ENCODE data around the gene LHX2. TPM values are rescaled to one million over a fixed set of nuclear protein-coding genes. Genes with fewer than 3 reads are reported as not detected.

Gene LHX2
- total RNA-seq, 2 experiments from 2014 or later = not detected

GRCh38 chr9:124005029-124005771, 6.4 kb upstream of the LHX2 start:
- H3K4me2 ChIP-seq (ENCODE audit: low read length) = no peak overlapping the region
- intact Hi-C loops (cut with micrococcal nuclease; ENCODE audit: unreplicated experiment) = no loop called here
- no peak overlapping the region for H2AFZ ChIP-seq (ENCODE audit: low read length)
- no peaks in the 10 kb centered on the region for H4K20me1 ChIP-seq (ENCODE audit: insufficient read depth, low read length)
- H3K79me2 ChIP-seq (ENCODE audit: insufficient read depth, low read depth, low read length) = no peaks in the 10 kb centered on the region
- no peaks in the 10 kb centered on the region for H3K4me1 ChIP-seq (ENCODE audit: insufficient read depth, low read length, poor library complexity, severe bottlenecking)
- H3K36me3 ChIP-seq (ENCODE audit: insufficient read depth, low read length) = no peaks in the 10 kb centered on the region
- ChIA-PET POLR2A (interaction anchor here (0.7 kb wide), 1 partner anchor 61 kb away, joined by 7 read pairs; no protein-coding TSS in a partner anchor), CTCF (ENCODE audit: unreplicated experiment) (no interaction called here)
- no TSS peak for BruUV-seq (replicated peaks)
- H3K4me3 ChIP-seq (ENCODE audit: low read depth, low read length, poor library complexity, severe bottlenecking) = no peak overlapping the region
- no peak for DNase-seq (ENCODE audit: low spot score)
- no peak for TF ChIP-seq CTCF (conservative IDR thresholded peaks at IDR 0.05; ENCODE audit: low read length)
- TF ChIP-seq EZH2phosphoT487 (IDR thresholded peaks at IDR 0.05; ENCODE audit: borderline replicate concordance, low read depth, low read length) = no peak
- no peak overlapping the region for H3K27ac ChIP-seq (ENCODE audit: low read depth, low read length, poor library complexity, severe bottlenecking)
- no peaks in the 10 kb centered on the region for H3K9me2 ChIP-seq (ENCODE audit: insufficient read depth, low read length)
- H3K9me3 ChIP-seq (ENCODE audit: low read length) = no peaks in the 10 kb centered on the region

DNA sequence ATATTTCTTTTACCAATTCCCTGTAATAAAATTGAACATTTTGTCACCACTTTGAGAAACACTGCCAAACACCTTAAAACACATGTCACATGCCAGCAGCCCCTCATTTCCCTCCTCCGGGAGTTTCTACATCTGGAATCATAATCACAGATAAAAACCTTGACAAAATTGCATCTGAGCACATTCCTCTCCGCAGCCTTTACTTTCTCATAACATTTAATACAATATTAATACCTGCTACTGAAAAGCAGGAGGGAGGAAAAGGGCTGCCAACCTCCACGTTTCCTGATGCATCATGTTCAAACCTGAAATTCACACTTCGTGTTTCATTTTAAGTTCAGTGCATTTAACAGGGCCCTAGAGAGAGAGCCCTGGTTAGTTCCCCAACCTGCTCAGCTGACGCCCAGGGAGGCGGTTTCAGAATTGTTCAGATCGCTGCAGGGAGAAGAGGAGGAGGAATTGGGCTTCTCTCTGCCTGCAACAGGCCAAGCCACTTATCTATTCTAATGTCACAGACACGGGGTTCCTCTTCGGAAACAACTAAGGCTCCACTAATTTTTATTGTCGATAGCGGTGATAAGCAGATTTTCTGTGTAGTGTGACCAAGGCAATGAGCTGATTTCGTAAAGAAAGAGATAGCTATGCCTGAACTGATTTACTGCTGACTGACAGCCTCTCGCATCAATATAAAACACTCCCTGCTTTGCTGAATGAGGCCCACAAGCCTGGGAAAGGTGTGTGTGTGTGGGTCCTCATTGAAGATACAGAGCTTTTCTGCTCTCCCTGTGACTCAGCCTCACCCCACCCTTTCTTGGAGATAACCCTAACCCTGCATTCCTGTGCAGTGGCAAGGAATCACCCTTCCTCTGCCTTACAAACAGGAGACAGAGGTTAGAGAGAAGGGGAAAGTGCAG, 4.9 kb upstream of the LHX2 start:
- no peak overlapping the region for H2AFZ ChIP-seq (ENCODE audit: low read length)
- H3K79me2 ChIP-seq (ENCODE audit: insufficient read depth, low read depth, low read length) = no peaks in the 10 kb centered on the region
- H3K36me3 ChIP-seq (ENCODE audit: insufficient read depth, low read length) = no peaks in the 10 kb centered on the region
- H3K27ac ChIP-seq (ENCODE audit: low read depth, low read length, poor library complexity, severe bottlenecking) = no peak overlapping the region
- H3K9me3 ChIP-seq (ENCODE audit: low read length) = no peaks in the 10 kb centered on the region
- CTCF ChIA-PET (ENCODE audit: unreplicated experiment) = no interaction called here
- no peaks in the 10 kb centered on the region for H4K20me1 ChIP-seq (ENCODE audit: insufficient read depth, low read length)
- H3K4me3 ChIP-seq (ENCODE audit: low read depth, low read length, poor library complexity, severe bottlenecking) = no peak overlapping the region
- TF ChIP-seq CTCF (conservative IDR thresholded peaks at IDR 0.05; ENCODE audit: low read length) (no peak), EZH2phosphoT487 (IDR thresholded peaks at IDR 0.05; ENCODE audit: borderline replicate concordance, low read depth, low read length) (no peak)
- no peaks in the 10 kb centered on the region for H3K4me1 ChIP-seq (ENCODE audit: insufficient read depth, low read length, poor library complexity, severe bottlenecking)
- BruUV-seq (replicated peaks) = no TSS peak
- no peaks in the 10 kb centered on the region for H3K9me2 ChIP-seq (ENCODE audit: insufficient read depth, low read length)
- H3K4me2 ChIP-seq (ENCODE audit: low read length) = no peak overlapping the region
- POLR2A ChIA-PET = no interaction called here
- intact Hi-C loops (cut with micrococcal nuclease; ENCODE audit: unreplicated experiment) = no loop called here
- no peak for DNase-seq (ENCODE audit: low spot score)
